ENCODE measurements around the gene LPP.

The LPP gene

DNA sequence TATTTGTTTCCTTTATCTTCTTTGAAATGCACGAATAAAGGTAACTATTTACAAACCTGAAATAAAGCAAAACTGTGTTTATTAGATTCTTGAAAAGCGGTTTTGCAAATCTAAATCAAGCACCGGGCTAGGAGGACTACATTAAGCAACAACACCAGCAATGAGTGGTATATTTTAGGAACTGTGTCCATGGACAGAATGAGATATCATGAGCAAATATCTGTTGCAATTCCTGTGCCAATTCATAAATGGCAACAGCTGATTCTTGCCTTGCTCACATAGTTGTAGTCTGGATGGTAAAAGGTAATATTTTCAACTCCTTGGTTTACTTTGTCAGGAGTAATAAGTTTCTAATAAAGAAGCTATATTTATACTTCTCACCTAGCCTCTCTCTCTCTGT, 403.3 kb downstream of the LPP start:
- DNase-seq (ENCODE audit: low read depth): no peak

DNA sequence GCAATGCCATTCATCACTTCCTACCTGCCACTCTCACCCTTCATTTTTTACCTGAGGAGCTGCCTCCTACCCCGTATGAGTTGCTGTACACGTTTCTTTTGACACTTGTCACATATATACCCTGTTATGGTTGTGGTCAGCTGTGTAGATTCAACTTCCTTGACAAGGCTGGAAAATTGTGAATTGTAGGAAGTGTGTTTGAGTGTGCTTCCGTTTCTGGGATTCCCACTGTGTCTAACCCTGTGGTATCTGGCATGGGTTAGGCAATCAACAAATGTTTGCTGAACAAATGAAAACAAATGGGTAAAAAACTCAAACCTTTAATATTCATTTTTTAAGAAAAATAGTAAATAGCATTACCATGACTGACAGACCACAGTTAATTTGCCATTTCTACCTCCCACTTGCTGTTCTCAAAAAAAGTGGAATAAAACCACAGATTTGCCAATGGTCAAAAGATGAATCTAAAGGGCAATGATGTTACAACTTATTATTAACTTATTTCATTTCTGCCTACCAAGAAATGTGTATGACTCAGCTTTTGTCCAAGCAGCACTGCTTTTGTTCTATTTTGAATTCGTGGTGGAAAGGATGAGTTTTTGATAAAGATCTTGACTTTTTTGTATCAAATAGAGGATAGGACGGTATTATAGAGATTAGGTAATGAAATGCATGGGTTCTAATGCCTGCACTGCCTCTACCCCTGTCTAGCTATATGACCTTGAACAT, 404.6 kb downstream of the LPP start:
- DNase-seq (ENCODE audit: low read depth): no peak

DNA sequence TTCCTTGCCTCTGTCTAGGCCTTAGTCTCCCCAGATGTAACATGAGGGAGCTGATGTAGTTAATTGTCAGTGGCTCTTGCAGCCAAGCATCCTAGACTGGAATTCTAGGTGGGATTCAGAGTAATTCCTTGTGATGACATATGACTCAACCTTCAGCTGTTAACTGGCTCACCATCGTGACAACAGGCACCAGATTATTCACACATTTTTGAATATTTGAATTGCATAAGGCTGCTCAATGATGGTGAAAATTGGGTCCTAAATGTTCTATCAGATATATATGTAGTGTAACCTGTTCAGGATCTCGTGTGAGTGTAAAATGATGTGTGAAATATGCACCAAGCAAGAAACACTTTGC, 405.1 kb downstream of the LPP start:
- DNase-seq (ENCODE audit: low read depth): no peak

DNA sequence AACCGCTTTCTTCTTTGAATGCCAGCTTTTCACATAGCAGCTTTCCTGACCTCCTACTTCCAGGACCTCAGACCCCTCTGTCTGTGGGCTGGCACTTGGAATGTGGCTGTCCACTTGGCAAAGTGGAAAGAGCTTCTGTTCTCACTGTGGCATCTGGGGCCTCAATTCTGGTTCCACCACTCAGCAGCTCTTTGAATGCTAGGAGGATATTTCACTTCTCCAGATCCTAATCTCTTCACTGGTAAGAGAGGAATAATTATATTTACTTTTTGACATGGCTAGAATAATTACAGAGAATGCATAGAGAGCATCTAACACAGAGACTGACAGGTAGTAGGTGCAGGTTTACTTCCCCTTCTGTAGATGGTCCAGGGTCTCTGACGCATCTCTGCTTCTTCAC, 405.9 kb downstream of the LPP start:
- DNase-seq (ENCODE audit: low read depth): no peak

DNA sequence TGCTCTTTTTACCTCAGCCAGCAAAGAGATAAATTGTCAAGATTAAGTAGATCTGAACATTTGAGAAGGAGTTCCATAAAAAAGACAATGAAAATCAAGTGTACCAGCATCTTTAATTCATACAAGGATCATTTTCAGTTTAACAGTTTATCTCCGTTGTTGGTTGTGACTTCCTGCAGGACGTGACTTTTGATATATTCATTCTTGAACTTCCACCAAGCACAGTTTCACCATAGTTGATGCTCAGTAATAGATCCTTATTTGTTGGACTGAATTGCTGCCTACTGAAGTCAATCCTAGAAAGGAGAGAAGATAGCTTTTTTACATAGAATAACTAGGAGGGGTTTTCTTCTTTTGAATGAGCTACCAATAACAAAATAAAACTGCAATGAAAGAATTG, 408.2 kb downstream of the LPP start:
- DNase-seq (ENCODE audit: low read depth): no peak

- DNase-seq (ENCODE audit: low read depth): no peak
Measured at GRCh38 chr3:188567478-188568195, 413.7 kb downstream of the LPP start.

GRCh38 chr3:188568736-188569135, 414.8 kb downstream of the LPP start:
- DNase-seq (ENCODE audit: low read depth): no peak

DNA sequence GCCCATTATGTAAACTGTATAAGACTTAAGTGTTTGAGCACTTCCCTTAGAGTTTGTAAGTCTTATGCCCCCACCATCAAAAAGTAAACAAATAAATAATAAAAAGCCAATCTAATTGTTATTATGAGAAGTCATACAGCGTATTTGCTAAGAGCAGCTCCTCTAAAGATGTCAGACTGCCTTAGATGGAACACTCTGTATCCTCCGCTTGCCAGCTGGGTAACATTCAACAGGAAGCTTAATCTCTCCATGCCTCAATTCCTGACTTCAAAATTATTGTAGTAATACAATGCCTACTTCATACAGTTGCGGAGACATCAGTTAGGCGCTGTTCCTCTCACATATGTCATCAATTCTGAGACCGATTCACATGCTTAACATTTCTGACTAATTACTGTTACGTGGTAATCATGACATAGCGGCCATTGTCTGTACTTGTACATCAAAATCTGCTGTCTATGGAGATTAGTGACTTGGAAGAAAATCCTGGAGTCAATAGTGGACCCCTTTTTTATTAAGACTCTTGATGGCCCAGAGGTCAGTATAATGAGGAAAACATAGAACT, 417.7 kb downstream of the LPP start:
- DNase-seq (ENCODE audit: low read depth): no peak

- DNase-seq (ENCODE audit: low read depth): no peak
Measured at GRCh38 chr3:188573291-188573940, 419.5 kb downstream of the LPP start.

- no peak for DNase-seq (ENCODE audit: low read depth)
Measured at GRCh38 chr3:188573956-188574355, 420.0 kb downstream of the LPP start.

DNA sequence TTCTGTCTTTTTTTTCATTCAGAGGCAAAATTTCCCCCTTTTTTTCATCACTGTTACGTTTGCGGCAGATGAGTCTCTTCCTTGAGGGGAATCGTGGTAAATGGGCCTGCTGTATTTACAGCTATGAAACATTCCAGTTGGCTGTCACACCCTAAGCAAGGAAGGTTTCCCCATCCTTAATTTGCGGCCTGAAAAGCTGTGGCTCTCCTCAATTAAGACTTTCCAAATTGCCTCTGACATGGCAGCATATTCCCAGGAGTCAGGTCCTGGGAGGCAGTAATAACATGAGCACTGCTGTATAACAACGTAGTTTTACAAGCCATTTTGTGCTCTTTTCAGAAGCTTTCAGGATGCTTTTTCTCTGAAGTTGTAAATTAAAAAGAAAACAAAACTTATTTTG, 420.9 kb downstream of the LPP start:
- no peak for DNase-seq (ENCODE audit: low read depth)

DNA sequence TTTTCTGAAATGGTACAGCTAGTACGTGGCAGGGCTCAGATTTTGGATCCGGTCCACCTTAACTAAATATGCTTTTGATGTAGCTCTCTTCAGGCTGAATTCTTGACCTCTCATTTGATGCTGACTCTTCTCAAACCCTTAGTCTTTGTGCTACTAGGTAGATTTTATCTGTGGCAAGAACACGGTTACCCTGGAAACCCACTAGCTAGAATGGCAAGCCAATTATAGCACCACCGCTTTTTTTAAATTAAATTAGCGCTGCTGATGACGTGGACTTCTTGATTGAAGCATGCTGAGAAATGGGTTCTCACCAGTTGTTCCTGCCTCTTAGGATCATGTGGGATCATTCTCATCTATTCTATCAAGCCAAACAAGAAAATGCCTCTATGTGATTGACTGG, 421.5 kb downstream of the LPP start:
- no peak for DNase-seq (ENCODE audit: low read depth)

DNA sequence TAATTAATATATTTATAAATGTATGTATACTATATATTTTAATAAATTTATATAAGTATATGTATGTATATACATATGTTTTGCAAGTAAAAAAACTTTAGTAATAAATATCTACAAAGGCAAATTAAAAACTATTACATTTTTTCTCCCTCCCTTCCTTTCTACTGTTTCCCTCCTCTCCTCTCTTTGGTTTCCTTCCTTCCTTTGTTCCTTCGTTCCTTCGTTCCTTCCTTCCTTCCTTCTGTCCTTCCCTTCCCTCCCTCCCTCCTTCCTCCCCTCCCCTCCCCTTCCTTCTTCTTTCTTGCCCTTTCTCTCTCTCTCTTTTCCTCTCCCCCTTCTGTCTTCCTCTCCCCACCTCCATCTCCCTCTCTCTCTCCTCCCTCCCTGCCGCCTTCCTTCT, 423.6 kb downstream of the LPP start:
- DNase-seq (ENCODE audit: low read depth): no peak

DNA sequence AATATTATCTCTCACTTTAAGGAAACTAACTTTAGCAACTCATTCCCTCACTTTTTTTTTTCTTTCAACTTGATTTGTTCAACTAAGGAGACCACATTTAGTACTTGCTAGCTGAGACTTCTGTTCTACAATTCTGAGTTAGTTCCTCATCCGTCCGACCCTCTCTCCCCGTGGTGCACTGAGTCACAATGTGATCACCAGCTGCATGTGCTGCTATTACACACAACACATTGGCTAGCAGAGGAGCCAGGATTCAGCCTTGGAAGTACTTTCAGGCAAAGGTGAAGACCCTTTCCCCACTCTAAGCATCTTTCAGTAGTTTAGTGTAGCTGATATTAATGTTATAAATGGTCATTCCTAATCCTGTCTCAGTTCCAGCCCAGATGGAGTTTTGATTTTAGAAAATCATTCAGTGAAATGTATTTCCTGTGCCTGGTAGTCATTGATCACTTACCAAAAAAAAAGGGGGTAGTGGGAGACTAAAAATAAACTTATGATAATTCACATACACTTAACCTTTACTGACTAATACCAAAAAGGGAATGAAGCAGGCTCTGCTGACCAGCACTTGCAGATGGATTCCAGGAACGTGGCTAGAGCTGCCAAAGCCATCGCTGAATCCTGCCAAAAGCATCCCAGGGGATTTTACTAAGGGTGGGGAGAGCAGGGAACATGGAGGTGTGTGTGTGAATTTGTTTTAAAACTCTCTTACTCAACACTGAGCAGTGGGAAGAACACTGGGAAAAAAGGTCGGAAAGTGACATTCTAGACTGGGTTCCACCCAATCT, 424.8 kb downstream of the LPP start:
- DNase-seq (ENCODE audit: low read depth): peak; percentile 78

GRCh38 chr3:188580223-188580622, 426.3 kb downstream of the LPP start:
- DNase-seq (ENCODE audit: low read depth): no peak

- no peak for DNase-seq (ENCODE audit: low read depth)
Measured at GRCh38 chr3:188580659-188581058, 426.7 kb downstream of the LPP start.

DNA sequence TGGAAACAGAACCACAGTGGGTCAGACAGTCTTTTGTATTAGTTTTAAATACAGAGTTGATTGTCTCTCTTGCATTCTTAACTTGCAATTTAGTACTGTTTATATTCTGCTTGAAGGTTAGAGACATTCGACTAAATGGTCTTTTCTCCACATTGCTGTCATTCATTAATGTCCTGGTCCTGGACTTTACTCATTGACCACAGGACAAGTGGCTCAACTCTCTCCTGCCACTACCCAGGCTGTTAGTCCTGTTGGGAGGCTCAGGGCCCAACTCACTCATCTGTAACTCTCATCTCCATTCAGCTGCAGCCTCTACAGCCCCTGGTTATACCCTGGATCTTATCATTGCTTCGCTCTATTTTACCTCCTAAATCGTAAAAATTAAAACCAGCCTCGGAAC, 427.4 kb downstream of the LPP start:
- DNase-seq (ENCODE audit: low read depth): no peak

- no peak for DNase-seq (ENCODE audit: low read depth)
Measured at GRCh38 chr3:188581792-188582191, 427.8 kb downstream of the LPP start.

- no peak for DNase-seq (ENCODE audit: low read depth)
Measured at GRCh38 chr3:188583341-188584161, 429.6 kb downstream of the LPP start.

DNA sequence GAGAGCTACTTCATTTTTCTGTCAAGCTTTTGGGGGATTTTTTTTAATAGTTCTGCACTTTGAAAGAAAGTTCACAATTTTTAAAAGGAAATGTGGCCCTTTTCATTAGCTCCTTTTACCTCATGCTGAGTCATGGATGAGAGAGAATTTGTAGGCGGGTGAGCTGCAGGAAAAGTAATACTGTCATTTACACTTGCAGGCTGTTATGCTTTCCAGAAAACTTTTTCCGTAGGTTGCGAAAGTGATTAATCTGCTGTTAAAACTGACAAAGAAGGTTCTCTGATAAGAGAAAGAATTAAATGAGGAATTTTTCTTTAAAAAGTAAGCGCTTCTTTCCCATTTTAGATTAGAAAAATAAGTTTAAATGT, 430.2 kb downstream of the LPP start:
- DNase-seq (ENCODE audit: low read depth): peak; percentile 46

GRCh38 chr3:188584958-188585689, 431.2 kb downstream of the LPP start:
- no peak for DNase-seq (ENCODE audit: low read depth)

All from GM04504 (cell line).